ENCODE results near the gene KDM3B. TPM values are rescaled to one million over a fixed set of nuclear protein-coding genes. Genes with fewer than 3 reads are reported as not detected.

Gene KDM3B, protein sequence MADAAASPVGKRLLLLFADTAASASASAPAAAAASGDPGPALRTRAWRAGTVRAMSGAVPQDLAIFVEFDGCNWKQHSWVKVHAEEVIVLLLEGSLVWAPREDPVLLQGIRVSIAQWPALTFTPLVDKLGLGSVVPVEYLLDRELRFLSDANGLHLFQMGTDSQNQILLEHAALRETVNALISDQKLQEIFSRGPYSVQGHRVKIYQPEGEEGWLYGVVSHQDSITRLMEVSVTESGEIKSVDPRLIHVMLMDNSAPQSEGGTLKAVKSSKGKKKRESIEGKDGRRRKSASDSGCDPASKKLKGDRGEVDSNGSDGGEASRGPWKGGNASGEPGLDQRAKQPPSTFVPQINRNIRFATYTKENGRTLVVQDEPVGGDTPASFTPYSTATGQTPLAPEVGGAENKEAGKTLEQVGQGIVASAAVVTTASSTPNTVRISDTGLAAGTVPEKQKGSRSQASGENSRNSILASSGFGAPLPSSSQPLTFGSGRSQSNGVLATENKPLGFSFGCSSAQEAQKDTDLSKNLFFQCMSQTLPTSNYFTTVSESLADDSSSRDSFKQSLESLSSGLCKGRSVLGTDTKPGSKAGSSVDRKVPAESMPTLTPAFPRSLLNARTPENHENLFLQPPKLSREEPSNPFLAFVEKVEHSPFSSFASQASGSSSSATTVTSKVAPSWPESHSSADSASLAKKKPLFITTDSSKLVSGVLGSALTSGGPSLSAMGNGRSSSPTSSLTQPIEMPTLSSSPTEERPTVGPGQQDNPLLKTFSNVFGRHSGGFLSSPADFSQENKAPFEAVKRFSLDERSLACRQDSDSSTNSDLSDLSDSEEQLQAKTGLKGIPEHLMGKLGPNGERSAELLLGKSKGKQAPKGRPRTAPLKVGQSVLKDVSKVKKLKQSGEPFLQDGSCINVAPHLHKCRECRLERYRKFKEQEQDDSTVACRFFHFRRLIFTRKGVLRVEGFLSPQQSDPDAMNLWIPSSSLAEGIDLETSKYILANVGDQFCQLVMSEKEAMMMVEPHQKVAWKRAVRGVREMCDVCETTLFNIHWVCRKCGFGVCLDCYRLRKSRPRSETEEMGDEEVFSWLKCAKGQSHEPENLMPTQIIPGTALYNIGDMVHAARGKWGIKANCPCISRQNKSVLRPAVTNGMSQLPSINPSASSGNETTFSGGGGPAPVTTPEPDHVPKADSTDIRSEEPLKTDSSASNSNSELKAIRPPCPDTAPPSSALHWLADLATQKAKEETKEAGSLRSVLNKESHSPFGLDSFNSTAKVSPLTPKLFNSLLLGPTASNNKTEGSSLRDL (N-terminal part only)
- 33.0 and 48.6 TPM in 2 replicates for total RNA-seq

DNA sequence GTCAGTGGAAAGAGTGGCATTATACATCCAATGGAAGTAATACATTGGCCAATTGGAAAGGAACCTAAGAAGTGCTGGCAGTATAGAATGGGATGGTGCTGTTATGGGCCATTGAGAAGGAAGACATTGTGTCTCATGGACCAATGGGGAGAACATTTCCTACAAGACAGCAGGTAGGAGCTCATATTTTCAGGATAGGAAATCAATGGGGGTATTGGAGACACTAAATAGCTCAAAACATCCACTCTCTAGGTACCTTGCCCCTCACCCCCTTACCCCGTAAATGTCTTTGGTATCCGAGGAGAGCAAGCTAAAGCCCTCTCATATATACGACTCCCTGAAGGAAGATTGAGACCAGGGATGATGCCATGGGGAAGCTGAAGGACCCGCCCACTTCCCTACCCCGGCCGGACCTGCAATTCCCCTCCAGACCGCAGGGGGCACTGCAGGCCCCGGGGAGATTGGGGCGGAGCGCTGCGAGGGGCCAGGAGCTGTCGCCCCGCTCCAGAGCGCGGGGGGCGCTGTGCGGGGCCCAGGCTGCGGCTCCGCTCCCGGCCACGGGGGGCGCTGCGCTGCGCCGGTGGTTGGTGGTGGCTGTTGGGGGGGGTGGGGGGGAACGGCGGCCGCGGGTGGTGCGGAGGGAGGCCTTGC, at the start of gene KDM3B:
KDM3B (plus strand) TSS at position 615 of the 651 bp plus-strand sequence. CDS start 111 bp downstream, outside the sequence.

DNA sequence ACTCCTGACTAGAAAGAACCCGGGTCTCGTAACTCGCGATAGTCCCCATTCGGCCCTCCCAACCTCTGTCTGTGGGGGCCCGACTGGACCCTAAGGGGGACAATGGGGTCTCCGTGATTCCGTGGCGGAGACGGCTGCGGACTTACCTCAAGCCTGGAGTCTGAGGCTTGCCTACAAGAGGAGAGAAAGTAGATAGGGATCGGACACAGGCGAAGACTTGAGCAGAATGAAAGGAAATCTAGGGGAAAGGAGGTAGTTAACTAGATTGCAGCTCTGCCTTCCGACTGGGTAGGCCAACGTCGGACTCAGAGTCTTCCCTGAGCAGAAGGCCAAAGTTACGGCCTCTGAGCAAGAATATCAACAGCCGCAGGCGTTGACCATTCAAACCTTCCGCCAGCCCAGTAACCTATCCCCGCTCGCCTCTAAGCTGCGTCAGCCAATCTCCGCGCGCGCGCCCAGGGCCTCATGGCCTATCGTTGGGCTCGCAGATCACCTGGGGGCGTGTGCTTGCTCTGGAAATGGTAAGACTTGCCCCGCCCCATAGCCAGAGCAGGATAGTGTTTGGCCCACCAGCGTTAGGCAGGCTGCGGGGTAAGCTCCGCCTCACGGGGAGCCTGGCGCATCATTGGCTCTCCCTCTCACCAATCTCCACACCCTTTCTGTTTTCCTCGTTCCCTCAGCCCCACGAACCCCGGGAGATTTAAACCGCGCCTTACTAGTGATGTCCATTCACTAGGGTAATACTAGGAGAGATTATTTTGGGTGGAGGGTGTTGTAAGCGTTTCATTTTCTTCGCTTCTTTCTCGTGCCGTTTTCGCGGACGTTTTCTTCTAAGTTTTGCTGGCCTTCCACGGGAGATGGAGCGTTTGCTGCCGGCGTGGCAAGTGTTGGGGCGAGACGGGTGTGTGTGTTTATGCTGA, 20.8 kb upstream of the KDM3B start, which contains the start of gene CDC25C:
CDC25C (minus strand) TSS at position 356 of the 920 bp plus-strand sequence. CDS start 624 bp downstream, outside the sequence.

DNA sequence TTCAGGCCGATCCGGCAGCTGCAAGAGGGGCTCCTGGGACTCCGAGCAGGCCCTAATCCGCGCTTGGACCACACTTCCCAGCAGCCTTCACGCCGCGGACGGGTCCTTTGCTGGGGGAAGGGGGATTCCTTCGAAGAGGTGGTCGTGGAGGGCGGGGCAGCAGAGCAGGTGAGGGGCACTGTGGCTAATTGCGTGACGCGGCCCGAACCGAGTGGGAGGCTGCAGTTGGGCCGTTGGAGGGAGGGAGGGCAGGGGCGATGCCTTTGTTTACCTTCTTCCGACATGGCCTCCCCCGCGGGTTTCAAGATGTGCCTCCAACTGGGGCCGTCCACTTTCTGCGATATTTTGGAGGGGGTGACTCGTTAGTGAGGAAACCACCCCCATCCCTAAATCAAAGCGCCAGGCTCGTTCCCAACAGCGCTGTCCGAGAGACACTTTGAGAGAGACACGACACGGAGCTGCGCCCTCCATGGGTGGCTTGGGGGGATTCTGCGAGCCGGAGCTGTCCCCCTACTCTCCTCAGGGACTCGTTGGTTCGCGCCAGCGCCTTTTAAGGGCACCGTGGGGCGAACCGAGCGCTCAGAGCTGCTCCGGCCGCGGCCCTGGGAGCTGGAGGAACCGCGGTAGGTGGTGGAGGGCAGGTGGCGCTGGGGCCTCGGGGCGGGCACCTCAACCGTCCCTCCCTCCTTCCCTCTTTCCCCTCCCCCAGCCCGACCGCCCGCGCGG, 14.6 kb upstream of the KDM3B start, which contains the start of gene FAM53C:
FAM53C (plus strand) TSS at position 582 of the 726 bp plus-strand sequence. CDS start 3,070 bp downstream, outside the sequence.

DNA sequence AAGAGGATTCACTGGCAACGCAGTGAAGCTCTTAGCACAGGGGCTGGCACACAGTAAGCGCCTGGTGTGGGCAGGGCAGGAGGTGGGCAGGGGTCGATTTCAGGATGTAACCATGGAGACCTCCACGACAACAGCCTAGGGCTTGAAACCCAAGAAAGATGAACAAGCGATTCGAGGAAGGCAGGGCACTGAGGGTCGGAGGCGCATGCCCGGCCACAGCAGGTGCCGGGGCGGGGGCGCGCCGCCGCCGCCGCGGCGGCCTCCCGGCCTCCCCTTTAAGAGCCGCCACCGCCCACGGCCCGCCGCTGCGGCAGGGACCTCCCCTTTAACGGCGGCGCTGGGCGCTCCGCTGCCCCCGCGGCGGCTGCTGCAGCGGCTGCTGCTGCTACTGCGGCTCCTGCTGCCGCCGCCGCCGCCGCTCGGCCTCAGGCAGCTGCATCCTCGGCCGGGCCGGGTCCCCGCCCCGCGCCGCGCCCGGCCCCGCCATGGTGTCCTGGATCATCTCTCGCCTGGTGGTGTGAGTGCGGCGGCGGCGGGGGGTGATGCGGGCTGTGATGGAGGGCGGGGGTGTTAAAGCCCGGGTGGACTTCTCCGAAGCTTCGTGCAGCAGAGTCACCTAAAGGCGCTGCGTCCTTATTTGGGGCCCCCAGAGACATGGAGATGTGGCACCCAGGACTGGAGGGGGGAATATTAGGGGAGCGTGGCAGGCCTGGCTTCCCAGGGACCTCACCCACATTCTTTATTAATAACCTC, 86.4 kb downstream of the KDM3B start, which contains the start of gene REEP2:
REEP2 (plus strand) TSS at position 334 of the 753 bp plus-strand sequence; CDS start at position 486, 152 bp downstream.

DNA sequence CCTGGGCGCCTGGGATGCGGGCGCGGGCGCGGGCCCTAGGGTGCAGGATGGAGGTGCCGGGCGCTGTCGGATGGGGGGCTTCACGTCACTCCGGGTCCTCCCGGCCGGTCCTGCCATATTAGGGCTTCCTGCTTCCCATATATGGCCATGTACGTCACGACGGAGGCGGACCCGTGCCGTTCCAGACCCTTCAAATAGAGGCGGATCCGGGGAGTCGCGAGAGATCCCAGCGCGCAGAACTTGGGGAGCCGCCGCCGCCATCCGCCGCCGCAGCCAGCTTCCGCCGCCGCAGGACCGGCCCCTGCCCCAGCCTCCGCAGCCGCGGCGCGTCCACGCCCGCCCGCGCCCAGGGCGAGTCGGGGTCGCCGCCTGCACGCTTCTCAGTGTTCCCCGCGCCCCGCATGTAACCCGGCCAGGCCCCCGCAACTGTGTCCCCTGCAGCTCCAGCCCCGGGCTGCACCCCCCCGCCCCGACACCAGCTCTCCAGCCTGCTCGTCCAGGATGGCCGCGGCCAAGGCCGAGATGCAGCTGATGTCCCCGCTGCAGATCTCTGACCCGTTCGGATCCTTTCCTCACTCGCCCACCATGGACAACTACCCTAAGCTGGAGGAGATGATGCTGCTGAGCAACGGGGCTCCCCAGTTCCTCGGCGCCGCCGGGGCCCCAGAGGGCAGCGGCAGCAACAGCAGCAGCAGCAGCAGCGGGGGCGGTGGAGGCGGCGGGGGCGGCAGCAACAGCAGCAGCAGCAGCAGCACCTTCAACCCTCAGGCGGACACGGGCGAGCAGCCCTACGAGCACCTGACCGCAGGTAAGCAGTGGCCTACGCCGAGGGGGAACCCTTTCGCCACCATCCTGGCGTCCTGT, 113.0 kb downstream of the KDM3B start, which contains the start of gene EGR1:
EGR1 (plus strand) TSS at position 219 of the 864 bp plus-strand sequence; CDS start at position 502, 283 bp downstream.

Other genes with a start within 250 kb of the KDM3B start
- 2.0 and 2.4 TPM in 2 replicates for gene NME5, start 213.3 kb upstream of the KDM3B start, total RNA-seq
- gene BRD8, start 174.1 kb upstream of the KDM3B start, total RNA-seq: 31.5 and 31.9 TPM in 2 replicates
- gene KIF20A, start 173.6 kb upstream of the KDM3B start, total RNA-seq: 3.9 and 27.8 TPM in 2 replicates
- 24.6 and 26.9 TPM in 2 replicates for gene CDC23, start 139.4 kb upstream of the KDM3B start, total RNA-seq
- not detected in 2 replicates for gene GFRA3, start 78.1 kb upstream of the KDM3B start, total RNA-seq
- gene CDC25C, start 20.9 kb upstream of the KDM3B start, total RNA-seq: 0.30 and 2.4 TPM in 2 replicates
- 20.2 and 24.6 TPM in 2 replicates for gene FAM53C, start 14.4 kb upstream of the KDM3B start, total RNA-seq
- 10.4 and 18.2 TPM in 2 replicates for gene REEP2, start 86.4 kb downstream of the KDM3B start, total RNA-seq
- gene EGR1, start 112.8 kb downstream of the KDM3B start, total RNA-seq: 2.1 and 2.7 TPM in 2 replicates
- gene ETF1, start 190.6 kb downstream of the KDM3B start, total RNA-seq: 137 and 162 TPM in 2 replicates
- 405 and 424 TPM in 2 replicates for gene HSPA9, start 222.7 kb downstream of the KDM3B start, total RNA-seq

All from smooth muscle cell of the umbilical artery (primary cell).